ENCODE results near the gene MACROD2. TPM values are rescaled to one million over a fixed set of nuclear protein-coding genes. Genes with fewer than 3 reads are reported as not detected.
"Not testable (repeated sequence)": the region's sequence is repeated elsewhere in the genome, so short reads cannot be mapped to it uniquely, and the experiment has no call there.

MACROD2 gene
- total and polyA plus RNA-seq, 4 donors, result 0.66 to 10.5 (median 3.3) TPM

DNA sequence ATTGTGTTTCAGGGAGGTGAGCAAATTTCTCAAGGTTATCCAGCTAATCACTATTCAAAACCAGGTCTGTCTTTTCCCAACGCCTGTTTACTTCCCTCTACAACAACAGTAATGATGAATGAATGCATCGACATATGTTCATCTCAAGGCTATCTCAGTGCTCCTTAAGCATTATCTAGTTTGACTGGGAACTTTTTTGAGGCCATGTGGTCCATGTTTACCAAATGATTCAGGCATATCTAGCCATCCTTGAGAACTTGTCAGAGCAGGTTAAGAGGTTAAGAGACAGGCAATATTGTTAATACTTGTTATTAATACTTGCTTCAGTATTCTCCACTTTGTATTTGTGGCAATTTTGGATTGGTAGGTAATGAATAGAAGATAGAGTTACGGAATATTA is 1380.5 kb downstream of the MACROD2 start:
- 84% methylated on average over 3 of the region's 3 CpGs for WGBS
- TF ChIP-seq, protein P1, sequence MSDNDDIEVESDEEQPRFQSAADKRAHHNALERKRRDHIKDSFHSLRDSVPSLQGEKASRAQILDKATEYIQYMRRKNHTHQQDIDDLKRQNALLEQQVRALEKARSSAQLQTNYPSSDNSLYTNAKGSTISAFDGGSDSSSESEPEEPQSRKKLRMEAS (IDR thresholded peaks at IDR 0.05), result no peak
- H3K27ac ChIP-seq (ENCODE audit: low read depth in 1 of 2, low read length in 2 of 2), result no peak overlapping the region
- H3K9ac ChIP-seq (ENCODE audit: low read depth in 1 of 2, low read length in 2 of 2), result no peak overlapping the region
- no peaks in the 10 kb centered on the region for H3K4me1 ChIP-seq (ENCODE audit: control insufficient read depth in 4 of 4, insufficient read depth in 4 of 4, low read length in 3 of 4)
- H3K4me3 ChIP-seq (ENCODE audit: low read depth in 1 of 3, low read length in 3 of 3), result no peak overlapping the region
- H3K9me3 ChIP-seq (ENCODE audit: control insufficient read depth in 4 of 4, low read length in 3 of 4), result no peaks in the 10 kb centered on the region
- no peaks in the 10 kb centered on the region for H3K36me3 ChIP-seq (ENCODE audit: control insufficient read depth in 4 of 4, insufficient read depth in 3 of 4, low read depth in 1 of 4, low read length in 3 of 4)
- DNase-seq (ENCODE audit: low spot score), result no peak
- H3K27me3 ChIP-seq (ENCODE audit: control insufficient read depth in 4 of 4, insufficient read depth in 4 of 4, low read length in 3 of 4), result no peaks in the 10 kb centered on the region

DNA sequence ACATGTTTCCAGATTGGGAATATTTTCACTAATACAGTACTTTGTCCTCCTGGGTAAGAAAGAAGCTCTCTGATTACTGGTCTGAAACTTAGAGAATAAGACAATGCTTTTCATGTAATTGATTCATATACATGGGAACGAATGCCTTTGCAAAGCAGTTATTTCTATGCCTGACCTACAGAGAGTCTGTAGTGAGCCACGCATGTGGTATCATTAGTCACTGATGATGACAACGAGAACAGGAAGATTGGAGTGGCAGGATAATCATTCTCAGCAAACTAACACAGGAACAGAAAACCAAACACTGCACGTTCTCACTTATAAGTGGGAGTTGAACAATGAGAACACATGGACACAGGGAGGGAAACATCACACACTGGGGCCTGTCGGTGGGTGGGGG is 1382.3 kb downstream of the MACROD2 start:
- H3K27me3 ChIP-seq (ENCODE audit: control insufficient read depth in 4 of 4, insufficient read depth in 4 of 4, low read length in 3 of 4); H3K9ac ChIP-seq (ENCODE audit: low read depth in 1 of 2, low read length in 2 of 2); H3K36me3 ChIP-seq (ENCODE audit: control insufficient read depth in 4 of 4, insufficient read depth in 3 of 4, low read depth in 1 of 4, low read length in 3 of 4); H3K4me1 ChIP-seq (ENCODE audit: control insufficient read depth in 4 of 4, insufficient read depth in 4 of 4, low read length in 3 of 4); DNase-seq (ENCODE audit: low spot score); H3K9me3 ChIP-seq (ENCODE audit: control insufficient read depth in 4 of 4, low read length in 3 of 4); H3K4me3 ChIP-seq (ENCODE audit: low read depth in 1 of 3, low read length in 3 of 3); H3K27ac ChIP-seq (ENCODE audit: low read depth in 1 of 2, low read length in 2 of 2): not testable (repeated sequence)
- 72% methylated on average over 5 of the region's 5 CpGs for WGBS

DNA sequence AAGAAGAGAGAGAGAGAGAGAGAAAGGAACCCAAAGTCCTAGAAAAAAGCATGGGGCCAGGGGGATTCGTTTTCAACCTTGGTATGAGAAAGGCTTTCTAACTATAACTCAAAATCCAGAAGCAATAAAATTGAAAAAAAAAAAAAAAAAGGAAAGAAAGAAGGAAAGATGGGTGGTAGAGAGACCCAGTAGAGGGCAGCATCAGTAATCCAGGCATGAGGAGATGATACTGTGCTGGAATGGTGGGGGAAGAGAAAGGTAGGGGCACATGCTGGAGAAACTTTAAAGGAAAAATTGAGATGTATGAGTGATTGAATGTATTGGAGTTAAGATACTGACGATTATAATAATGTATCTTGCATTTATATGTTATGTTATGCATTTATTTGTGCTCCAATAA is 1382.8 kb downstream of the MACROD2 start:
- Histone ChIP-seq H3K27me3 (ENCODE audit: control insufficient read depth in 4 of 4, insufficient read depth in 4 of 4, low read length in 3 of 4) (no peaks in the 10 kb centered on the region), H3K9me3 (ENCODE audit: control insufficient read depth in 4 of 4, low read length in 3 of 4) (no peaks in the 10 kb centered on the region), H3K4me3 (ENCODE audit: low read depth in 1 of 3, low read length in 3 of 3) (no peak overlapping the region), H3K27ac (ENCODE audit: low read depth in 1 of 2, low read length in 2 of 2) (no peak overlapping the region), H3K9ac (ENCODE audit: low read depth in 1 of 2, low read length in 2 of 2) (no peak overlapping the region), H3K36me3 (ENCODE audit: control insufficient read depth in 4 of 4, insufficient read depth in 3 of 4, low read depth in 1 of 4, low read length in 3 of 4) (no peaks in the 10 kb centered on the region), H3K4me1 (ENCODE audit: control insufficient read depth in 4 of 4, insufficient read depth in 4 of 4, low read length in 3 of 4) (no peaks in the 10 kb centered on the region)
- no peak for DNase-seq (ENCODE audit: low spot score)
- TF ChIP-seq, protein P1 (IDR thresholded peaks at IDR 0.05), result no peak
- 38% methylated on average over 2 of the region's 2 CpGs for WGBS

DNA sequence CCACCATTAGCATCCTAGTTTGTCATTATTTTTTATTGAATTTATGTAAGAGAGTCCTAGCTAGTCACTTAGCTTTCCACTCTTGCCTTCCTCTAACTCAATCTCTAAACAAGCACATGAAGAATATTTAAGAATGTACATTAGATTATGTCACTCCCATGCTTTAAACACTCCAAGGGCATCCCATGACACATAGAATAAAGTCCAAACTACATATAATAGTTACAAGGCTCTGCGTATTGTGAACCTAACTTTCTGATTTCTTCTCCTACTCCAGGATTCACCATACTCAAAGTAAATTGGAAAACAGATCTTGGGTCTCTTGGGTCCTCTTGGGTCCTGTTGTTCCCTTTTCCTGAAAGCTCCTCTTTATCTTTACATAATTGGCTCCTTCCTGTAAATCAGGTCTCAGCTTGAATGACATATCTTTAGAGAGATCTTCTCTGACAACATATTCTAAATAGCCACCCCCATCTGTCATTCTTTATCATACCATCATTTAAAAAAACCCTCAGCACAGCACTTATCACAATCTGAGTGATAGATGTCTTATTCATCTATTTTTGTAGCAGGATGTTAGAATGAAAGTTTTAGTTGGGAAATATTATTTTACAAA is 1384.5 kb downstream of the MACROD2 start:
- Histone ChIP-seq H3K4me1 (ENCODE audit: control insufficient read depth in 4 of 4, insufficient read depth in 4 of 4, low read length in 3 of 4) (no peaks in the 10 kb centered on the region), H3K9ac (ENCODE audit: low read depth in 1 of 2, low read length in 2 of 2) (no peak overlapping the region), H3K4me3 (ENCODE audit: low read depth in 1 of 3, low read length in 3 of 3) (no peak overlapping the region), H3K27ac (ENCODE audit: low read depth in 1 of 2, low read length in 2 of 2) (no peak overlapping the region), H3K9me3 (ENCODE audit: control insufficient read depth in 4 of 4, low read length in 3 of 4) (no peaks in the 10 kb centered on the region), H3K27me3 (ENCODE audit: control insufficient read depth in 4 of 4, insufficient read depth in 4 of 4, low read length in 3 of 4) (no peaks in the 10 kb centered on the region), H3K36me3 (ENCODE audit: control insufficient read depth in 4 of 4, insufficient read depth in 3 of 4, low read depth in 1 of 4, low read length in 3 of 4) (no peaks in the 10 kb centered on the region)
- 92% methylated on average over 1 of the region's 1 CpG for WGBS
- DNase-seq (ENCODE audit: low spot score), result no peak
- TF ChIP-seq TAF1 (conservative IDR thresholded peaks at IDR 0.05) (no peak), JUND (IDR thresholded peaks at IDR 0.05) (no peak), HNF4G (IDR thresholded peaks at IDR 0.05) (no peak), RAD21 (IDR thresholded peaks at IDR 0.05) (no peak), EGR1 (IDR thresholded peaks at IDR 0.05; ENCODE audit: low read depth in 2 of 2) (no peak), HNF4A (conservative IDR thresholded peaks at IDR 0.05) (no peak), GABPA (IDR thresholded peaks at IDR 0.05 in 1 of 2, conservative IDR thresholded peaks at IDR 0.05 in 1 of 2) (no peak), RXRA (IDR thresholded peaks at IDR 0.05) (no peak), FOXA1 (IDR thresholded peaks at IDR 0.05) (no peak), FOXA2 (IDR thresholded peaks at IDR 0.05) (no peak), YY1 (IDR thresholded peaks at IDR 0.05) (no peak), NR2F2 (IDR thresholded peaks at IDR 0.05) (no peak)
- TF ChIP-seq, protein P2, sequence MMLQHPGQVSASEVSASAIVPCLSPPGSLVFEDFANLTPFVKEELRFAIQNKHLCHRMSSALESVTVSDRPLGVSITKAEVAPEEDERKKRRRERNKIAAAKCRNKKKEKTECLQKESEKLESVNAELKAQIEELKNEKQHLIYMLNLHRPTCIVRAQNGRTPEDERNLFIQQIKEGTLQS (IDR thresholded peaks at IDR 0.05), result no peak
- TF ChIP-seq, protein P3, sequence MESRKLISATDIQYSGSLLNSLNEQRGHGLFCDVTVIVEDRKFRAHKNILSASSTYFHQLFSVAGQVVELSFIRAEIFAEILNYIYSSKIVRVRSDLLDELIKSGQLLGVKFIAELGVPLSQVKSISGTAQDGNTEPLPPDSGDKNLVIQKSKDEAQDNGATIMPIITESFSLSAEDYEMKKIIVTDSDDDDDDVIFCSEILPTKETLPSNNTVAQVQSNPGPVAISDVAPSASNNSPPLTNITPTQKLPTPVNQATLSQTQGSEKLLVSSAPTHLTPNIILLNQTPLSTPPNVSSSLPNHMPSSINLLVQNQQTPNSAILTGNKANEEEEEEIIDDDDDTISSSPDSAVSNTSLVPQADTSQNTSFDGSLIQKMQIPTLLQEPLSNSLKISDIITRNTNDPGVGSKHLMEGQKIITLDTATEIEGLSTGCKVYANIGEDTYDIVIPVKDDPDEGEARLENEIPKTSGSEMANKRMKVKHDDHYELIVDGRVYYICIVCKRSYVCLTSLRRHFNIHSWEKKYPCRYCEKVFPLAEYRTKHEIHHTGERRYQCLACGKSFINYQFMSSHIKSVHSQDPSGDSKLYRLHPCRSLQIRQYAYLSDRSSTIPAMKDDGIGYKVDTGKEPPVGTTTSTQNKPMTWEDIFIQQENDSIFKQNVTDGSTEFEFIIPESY (IDR thresholded peaks at IDR 0.05), result no peak
- TF ChIP-seq, protein P4, sequence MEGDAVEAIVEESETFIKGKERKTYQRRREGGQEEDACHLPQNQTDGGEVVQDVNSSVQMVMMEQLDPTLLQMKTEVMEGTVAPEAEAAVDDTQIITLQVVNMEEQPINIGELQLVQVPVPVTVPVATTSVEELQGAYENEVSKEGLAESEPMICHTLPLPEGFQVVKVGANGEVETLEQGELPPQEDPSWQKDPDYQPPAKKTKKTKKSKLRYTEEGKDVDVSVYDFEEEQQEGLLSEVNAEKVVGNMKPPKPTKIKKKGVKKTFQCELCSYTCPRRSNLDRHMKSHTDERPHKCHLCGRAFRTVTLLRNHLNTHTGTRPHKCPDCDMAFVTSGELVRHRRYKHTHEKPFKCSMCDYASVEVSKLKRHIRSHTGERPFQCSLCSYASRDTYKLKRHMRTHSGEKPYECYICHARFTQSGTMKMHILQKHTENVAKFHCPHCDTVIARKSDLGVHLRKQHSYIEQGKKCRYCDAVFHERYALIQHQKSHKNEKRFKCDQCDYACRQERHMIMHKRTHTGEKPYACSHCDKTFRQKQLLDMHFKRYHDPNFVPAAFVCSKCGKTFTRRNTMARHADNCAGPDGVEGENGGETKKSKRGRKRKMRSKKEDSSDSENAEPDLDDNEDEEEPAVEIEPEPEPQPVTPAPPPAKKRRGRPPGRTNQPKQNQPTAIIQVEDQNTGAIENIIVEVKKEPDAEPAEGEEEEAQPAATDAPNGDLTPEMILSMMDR (IDR thresholded peaks at IDR 0.05; ENCODE audit: low read depth, low read length, missing input control), result no peak
- TF ChIP-seq, protein P5, sequence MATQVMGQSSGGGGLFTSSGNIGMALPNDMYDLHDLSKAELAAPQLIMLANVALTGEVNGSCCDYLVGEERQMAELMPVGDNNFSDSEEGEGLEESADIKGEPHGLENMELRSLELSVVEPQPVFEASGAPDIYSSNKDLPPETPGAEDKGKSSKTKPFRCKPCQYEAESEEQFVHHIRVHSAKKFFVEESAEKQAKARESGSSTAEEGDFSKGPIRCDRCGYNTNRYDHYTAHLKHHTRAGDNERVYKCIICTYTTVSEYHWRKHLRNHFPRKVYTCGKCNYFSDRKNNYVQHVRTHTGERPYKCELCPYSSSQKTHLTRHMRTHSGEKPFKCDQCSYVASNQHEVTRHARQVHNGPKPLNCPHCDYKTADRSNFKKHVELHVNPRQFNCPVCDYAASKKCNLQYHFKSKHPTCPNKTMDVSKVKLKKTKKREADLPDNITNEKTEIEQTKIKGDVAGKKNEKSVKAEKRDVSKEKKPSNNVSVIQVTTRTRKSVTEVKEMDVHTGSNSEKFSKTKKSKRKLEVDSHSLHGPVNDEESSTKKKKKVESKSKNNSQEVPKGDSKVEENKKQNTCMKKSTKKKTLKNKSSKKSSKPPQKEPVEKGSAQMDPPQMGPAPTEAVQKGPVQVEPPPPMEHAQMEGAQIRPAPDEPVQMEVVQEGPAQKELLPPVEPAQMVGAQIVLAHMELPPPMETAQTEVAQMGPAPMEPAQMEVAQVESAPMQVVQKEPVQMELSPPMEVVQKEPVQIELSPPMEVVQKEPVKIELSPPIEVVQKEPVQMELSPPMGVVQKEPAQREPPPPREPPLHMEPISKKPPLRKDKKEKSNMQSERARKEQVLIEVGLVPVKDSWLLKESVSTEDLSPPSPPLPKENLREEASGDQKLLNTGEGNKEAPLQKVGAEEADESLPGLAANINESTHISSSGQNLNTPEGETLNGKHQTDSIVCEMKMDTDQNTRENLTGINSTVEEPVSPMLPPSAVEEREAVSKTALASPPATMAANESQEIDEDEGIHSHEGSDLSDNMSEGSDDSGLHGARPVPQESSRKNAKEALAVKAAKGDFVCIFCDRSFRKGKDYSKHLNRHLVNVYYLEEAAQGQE (IDR thresholded peaks at IDR 0.05), result no peak

All from liver (tissue), 9 donors.